ENCODE measurements around the gene MAP3K20.
"Not testable (repeated sequence)": the region's sequence is repeated elsewhere in the genome, so short reads cannot be mapped to it uniquely, and the experiment has no call there.

MAP3K20 gene
- total RNA-seq = 3.6 to 18.8 (median 7.6) reads per million in 4 experiments

DNA sequence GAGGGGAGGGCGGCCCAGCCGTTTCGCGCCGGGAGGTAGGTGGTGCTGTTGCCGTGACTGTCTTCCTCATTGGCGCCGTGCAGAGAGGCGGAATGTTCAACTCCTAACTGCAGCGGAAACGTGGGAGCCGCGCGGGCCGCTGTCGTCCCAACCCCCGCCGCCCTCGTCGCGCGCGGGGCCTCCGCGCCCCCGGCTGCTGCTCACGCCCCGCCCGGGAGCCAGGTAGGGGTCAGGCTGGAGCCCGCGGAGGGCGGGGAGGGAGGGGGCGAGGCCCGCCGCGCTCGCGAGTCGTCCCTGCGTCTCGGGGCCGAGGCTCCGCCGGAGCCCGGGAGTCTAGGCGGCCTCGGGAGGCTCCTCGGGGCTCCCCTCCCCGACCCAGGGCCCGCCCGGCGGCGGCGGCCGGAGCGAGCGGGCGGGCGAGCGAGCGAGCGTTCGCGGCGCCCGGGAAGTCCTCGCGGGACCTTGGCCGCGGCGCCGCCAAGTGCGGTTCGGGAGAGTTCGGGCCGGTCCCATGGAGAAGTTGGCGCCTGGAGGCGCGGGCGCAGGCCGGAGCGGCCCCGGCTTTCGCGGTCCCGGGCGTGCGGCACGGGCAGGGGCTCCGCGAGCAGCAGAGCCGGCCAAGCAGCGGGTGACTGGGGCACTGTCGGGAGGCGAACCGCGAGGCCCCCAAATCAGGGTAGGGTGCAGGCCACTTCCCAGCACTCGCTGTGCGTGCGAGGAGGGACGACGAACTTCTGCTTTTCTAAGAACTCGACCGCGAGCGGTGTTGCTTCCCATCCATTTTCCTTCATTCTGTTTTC, at the start of gene MAP3K20:
MAP3K20 (plus strand) TSS at position 66 of the 800 bp plus-strand sequence. CDS start 15,186 bp downstream, outside the sequence.
- no peak for DNase-seq

DNA sequence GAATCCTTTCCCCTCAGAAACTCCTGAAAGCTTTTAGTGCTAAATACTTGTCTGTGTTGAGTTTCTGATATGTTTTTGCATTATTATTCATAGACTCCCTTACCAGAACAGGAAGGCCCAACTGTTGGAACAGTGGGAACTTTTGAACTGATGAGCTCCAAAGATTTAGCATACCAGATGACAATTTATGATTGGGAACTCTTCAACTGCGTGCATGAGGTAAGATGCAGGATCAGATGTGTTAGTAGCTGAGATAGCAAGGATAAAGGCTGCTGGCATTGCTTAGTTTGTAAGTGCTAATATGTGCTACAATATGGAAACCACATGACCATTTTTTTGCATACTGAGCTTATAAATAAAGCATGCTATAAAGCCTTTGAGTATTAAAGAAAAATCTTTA, 49.2 kb upstream of the MAP3K20 start:
- no peak for DNase-seq

DNA sequence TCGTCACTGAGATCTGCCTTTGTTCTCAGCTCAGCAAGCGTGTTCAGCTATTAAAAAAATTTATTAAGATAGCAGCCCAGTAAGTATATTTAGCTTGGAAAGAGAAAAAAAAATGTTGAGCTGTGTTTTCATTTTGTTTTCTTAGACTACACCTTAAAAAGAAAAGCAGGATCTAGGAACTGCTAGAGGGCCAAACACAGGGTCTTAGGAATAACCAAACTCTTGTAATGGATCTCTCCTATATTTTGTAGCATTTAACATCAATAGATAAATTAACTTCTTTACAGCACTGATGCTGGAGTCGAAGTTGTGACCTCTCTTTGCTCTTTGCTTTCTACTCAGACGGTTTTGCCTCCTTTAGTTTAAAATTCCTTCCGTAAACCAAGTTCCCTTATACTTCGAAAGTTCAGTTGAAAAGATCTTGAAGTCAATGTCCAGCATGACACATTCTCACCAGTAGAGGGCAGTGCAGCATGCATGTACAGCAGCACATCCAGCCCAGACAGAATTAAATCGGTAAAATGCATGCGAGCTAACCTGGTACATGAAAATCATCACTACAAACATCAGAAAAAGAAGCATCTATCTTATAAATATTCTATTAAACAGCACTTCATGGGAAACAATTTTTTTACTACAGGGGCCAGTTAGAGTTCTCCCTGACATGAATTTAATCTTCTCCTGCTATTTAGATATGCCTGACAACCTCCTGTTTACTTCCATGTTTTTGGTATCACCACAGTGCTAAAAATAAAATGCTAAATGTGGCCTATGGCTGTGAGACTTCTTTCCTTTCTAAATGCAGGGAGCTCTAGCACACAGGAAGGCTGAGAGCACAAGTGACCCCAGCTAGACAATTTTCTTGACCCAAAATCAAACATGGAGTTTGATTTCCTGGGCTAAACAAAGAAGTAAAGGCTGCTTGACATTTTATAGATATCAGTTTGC, 48.2 kb upstream of the MAP3K20 start:
- peak; percentile 51 for DNase-seq

GRCh38 chr2:173028141-173028540, 47.5 kb upstream of the MAP3K20 start:
- no peak for DNase-seq

DNA sequence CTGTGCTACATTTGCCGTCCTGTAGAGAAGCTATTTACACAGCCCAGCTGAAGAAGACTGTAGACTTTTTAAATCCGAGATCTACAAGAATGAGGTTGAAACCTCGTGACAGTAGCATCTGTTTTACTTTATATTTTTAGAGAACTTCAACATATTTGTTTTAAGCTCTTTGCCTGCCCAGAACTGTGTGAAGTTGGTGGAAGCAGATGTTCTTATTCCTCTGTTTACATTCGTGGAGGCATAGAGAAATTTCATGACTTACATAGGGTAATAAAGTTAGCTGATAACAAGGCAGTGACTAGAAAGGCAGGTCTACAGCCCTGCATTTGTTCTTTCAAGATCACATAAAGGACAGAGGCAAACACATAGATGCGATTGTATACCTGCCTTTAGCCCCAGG, 47.0 kb upstream of the MAP3K20 start:
- no peak for DNase-seq

DNA sequence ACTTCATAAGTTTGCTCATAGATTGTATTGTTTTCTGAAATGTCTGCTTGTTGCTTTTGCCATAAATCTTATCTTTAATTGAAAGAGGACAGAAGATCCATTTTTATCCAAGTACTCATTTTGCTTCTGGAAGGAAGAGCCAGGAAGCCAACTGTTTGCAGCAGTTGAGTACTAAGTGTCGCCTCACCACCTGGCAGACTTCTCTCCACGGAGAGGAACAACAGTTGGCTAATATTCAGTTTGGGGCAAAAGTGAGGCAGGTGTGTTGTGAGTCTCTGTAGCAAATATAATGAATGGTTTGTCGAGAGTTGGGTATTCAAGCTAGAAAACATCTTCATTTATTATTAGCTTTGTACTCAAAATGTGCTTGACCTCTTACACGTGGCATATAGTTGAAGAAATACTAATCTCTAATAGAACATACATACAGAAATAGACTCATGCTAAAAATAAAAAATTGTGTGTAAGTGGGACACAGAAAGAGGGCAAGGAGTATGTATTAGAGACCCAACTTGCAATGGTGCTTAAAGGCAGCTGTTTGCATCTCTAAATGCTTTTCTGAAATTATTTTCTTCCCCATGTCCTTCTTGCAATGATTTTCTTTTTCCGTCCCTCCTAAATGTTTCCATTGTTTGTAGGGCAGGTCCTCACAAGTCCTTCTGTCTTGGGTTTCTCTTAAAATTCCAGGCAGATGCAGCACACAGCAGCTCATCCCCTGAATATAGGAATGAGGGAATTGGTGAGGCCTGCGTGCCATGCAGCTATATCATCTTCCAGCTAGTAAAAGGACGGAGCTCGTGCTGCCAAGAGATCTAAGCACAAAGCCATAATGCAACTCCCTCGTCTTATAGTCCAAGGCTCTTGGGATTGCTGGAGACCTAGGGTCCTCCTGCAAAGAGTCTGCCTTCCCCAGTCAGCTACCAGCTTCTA, 44.8 kb upstream of the MAP3K20 start:
- DNase-seq = no peak

- no peak for DNase-seq
Observed at GRCh38 chr2:173032032-173032431, 43.6 kb upstream of the MAP3K20 start.

GRCh38 chr2:173033084-173033483, 42.6 kb upstream of the MAP3K20 start:
- DNase-seq = no peak

GRCh38 chr2:173034143-173034542, 41.5 kb upstream of the MAP3K20 start:
- DNase-seq = no peak

DNA sequence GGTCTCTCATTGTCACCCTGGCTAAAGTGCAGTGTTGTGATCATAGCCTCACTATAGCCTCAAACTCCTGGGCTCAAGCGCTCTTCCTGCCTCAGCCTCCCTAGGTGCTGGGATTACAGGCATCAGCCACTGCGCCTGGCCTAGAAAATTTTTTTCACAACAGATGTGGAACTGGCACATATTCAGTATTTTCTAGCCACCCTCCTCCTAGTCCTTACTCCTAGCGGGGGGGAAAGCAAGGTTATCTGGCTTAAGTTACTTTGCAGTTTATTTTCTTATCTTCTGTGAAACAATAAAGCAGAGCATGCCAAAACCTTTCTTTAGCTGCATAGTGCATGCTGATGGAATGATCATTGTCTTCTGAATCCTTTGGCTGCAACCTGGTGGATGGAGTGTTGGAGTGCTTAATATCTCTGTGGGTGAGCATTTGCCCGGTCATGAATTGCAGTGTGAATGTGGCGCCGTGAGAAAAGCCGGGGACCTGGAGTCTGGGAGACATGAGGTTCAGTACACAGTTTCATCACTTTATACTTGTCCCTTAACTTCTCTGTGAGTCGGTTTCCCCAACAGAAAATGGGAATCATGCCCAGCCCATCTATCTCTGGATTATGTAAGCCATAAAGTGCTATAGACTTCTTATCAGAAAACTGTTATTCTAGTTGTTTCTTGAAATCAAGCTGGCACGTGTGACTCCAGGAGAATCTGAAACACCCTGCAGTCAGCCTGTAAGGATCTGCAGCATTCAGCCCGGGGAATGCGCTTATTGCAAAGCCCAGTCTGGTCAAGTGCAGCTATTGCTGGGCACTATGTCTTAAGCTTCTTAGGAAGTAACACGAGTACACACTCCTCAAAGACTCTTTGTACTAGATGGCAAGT, 38.2 kb upstream of the MAP3K20 start:
- no peak for DNase-seq

DNA sequence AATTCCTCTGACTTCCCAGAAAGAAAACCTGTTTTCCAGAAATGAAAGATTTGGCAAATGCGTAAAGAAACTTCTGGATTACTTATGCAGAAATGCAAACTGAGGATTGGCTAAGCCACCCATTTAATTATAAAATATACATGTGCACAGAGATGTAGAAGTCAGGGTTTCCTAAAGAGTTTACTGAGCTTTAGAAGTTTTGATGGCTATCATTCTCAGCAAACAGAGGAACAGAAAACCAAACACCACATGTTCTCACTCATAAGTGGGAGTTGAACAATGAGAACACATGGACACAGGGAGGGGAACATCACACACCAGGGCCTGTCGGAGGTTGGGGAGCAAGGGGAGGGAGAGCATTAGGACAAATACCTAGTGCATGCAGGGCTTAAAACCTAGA, 37.4 kb upstream of the MAP3K20 start:
- DNase-seq = not testable (repeated sequence)

DNA sequence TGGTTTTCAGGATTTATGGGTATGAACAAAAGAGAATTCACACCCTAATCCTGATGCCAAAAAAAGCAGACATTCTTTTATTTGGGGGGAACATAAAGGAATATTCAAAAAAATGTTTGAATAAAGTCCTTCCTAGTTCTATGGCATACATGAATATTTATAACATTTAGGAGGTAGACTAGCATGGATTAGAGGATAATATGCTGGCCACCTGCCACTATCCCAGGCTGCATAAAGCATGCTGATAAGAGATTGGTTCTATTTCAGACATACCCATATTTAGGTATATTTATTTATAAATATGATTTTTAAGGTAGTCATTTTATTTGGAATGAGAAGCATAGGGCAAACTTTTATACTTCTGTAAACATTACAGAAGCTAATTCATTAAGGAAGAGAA, 34.9 kb upstream of the MAP3K20 start:
- no peak for DNase-seq

GRCh38 chr2:173043476-173043875, 32.2 kb upstream of the MAP3K20 start:
- DNase-seq = no peak

GRCh38 chr2:173043897-173044519, 31.6 kb upstream of the MAP3K20 start:
- DNase-seq = no peak

DNA sequence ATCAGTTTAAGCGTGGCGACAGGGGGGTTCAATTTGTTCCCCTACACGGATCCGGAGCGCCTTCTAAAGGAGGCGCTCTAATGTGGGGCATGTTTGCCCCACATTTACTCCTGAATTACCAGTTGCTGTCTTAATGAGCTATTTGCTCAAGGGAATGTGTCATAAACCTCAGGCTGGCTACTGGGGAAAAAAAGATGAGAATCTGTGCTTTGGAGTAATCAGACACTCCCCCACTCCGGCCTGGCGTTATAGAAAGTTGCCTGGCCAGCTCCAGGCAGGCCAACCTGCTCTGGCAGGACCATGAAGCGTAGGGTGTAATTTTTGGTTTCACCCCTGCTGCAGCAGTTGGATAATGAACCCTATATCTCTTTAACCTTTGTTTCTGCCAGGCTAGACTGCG, 31.0 kb upstream of the MAP3K20 start:
- no peak for DNase-seq

- no peak for DNase-seq
Observed at GRCh38 chr2:173045181-173045580, 30.5 kb upstream of the MAP3K20 start.

GRCh38 chr2:173048522-173048896, 27.1 kb upstream of the MAP3K20 start:
- no peak for DNase-seq

DNA sequence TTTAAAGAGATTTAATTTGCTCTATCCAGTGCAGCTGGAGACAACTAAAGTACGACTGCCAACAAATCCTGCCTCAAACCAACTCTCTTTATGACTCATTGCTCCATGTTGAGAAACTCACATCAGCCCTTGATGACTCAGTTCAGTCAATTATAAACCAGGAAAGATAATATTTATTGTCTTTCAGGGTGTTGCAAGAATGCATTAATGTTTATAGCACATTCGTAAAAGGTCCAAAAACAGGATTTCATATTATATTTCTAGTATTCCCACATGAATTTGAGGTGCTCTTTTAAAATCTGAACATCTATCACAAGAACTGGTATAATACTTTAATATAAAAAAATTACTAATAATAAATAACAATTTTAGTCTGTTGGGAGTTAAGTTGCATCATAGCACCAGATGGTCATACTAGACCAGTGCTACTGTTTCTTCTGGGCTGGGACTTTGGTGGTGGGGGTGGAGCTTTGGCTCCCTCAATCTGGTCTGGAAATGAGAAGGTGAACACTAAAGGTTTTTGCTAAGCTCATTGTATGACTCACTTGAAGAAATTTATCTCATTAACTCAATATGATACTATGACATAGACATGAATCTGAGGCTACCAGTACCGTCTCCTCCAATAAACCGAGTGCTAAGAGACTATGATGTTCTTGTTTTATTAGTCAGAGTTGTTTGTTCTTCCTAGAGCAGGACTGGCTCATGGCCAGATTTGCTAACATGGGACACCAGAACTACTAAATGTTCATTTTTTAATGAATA, 26.6 kb upstream of the MAP3K20 start:
- no peak for DNase-seq

DNA sequence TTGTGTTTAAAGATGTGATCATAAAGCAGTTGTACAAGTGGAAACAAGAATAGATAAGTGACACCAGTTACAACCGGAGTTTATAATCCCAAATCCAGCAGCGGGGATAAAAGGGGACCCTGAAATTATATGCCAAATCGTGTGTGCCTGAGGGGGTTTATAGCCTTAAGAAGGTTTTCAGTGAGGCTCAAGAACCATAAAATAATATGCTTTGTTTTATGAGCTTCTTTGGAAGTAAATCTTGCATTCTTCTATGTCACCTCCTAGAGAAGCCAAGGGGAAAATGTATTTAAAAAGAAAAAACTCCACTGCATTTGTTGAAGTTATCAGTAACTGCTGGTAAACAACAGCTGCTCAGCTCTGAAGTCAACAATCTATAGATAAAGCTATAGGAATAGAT, 25.8 kb upstream of the MAP3K20 start:
- no peak for DNase-seq

DNA sequence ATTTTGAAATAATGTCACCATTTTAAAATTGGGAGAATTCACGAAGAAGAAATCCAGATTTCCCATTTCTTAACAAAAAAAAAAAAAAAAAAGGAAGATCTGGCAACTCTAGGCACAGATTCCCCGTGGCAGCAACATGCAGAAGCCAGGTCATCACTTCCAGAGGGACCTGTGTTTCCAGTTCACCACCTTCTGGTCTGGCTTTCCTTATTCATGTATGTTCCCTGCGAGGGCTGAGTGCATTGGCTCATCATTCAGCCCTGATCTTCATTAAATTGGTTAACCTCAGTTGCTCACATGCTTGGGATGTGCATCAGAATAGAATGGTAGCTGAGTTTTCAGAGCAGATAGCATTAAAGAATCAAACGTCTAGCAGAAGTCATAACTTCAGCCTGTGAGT, 25.0 kb upstream of the MAP3K20 start:
- DNase-seq = no peak
